ENCODE data around the gene MAGI1.

Gene MAGI1

DNA sequence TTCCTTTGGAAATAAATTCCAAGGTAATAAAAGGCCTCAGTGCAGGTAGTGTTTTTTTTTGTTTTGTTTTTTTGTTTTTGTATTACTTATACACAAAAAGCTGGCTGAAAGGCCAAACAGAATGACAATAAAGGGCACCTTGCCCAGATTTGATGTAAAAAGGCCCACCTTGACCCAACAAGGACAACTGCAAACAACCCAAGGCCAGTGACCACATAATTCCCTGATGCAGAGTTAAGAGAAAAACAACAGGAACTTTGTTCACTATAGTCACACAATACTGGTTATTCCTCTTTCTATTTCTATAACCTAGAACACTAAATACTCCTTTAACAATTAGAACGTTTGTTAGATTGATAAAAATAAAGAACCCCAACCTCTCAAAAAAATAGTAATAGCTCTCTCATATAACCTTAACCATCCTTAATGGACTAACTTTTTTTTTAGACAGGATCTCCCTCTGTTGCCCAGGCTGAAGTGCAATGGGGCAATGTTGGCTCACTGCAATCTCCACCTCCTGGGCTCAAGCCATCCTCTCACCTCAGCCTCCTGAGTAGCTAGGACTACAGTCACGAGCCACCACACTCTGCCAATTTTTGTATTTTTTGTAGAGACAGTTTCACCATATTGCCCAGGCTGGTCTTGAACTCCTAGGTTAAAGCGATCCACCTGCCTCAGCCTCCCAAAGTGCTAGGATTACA, 113.3 kb downstream of the MAGI1 start:
- TF ChIP-seq, protein P1, sequence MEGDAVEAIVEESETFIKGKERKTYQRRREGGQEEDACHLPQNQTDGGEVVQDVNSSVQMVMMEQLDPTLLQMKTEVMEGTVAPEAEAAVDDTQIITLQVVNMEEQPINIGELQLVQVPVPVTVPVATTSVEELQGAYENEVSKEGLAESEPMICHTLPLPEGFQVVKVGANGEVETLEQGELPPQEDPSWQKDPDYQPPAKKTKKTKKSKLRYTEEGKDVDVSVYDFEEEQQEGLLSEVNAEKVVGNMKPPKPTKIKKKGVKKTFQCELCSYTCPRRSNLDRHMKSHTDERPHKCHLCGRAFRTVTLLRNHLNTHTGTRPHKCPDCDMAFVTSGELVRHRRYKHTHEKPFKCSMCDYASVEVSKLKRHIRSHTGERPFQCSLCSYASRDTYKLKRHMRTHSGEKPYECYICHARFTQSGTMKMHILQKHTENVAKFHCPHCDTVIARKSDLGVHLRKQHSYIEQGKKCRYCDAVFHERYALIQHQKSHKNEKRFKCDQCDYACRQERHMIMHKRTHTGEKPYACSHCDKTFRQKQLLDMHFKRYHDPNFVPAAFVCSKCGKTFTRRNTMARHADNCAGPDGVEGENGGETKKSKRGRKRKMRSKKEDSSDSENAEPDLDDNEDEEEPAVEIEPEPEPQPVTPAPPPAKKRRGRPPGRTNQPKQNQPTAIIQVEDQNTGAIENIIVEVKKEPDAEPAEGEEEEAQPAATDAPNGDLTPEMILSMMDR (conservative IDR thresholded peaks at IDR 0.05; ENCODE audit: low read depth, low read length) = no peak
- DNase-seq (ENCODE audit: low read depth) = no peak
- no peak overlapping the region for H3K4me3 ChIP-seq (ENCODE audit: low read length)

DNA sequence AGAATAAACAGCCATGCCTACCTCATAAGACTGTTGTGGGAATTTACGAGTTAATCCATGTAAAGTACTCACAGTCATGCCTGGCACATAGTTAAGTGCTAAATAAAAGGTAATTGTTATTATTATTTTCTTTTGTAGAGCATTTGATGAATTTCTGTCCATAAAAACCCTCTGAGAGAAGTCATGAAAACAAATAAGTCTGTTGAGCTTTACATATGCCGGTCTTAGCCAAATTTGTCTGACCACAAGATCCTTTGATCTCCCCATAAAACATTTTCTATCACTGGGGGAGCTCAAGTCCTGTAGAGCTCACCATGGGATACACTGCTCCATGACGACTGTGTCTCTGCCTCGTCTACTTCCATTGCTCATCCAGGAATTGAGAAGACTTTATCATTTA, 114.0 kb downstream of the MAGI1 start:
- DNase-seq (ENCODE audit: low read depth) = no peak
- TF ChIP-seq, protein P1 (conservative IDR thresholded peaks at IDR 0.05; ENCODE audit: low read depth, low read length) = no peak
- H3K4me3 ChIP-seq (ENCODE audit: low read length) = no peak overlapping the region

DNA sequence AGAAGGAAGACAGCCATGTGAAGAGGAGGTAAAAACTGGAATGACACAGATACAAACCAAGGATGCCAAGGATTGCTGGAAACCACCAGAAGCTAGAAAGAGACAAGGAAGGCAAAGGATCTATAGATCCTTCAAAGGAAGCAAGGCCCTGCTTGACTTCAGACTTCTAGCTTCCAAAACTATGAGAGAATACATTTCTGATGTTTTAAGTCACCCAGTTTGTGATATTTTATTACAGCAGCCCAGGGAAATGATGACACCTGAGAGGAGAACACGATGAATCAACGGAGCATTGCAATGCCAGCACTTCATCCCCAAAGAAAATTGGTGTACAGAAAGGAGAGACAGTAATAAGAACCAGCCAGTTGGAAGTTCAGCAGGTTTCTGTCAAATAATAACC, 116.3 kb downstream of the MAGI1 start:
- TF ChIP-seq, protein P1 (conservative IDR thresholded peaks at IDR 0.05; ENCODE audit: low read depth, low read length) = no peak
- no peak overlapping the region for H3K4me3 ChIP-seq (ENCODE audit: low read length)

DNA sequence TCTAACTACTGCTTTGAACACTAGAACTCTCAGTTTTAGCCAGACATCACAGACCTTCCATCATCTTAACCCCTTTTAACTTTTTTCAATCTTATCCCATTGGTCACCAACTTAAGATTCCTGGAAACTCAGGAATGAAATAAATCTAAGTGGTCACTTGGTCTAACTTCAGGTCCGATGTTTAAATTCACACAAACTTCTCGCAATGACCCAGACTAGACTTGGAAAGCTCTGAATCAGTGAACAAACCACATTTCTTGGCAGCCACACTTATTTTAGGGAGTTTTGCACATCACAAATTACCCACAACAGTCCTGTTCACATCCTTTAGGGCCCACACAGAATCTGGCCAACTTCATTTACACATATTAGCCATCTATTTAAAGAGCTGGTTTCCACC, 118.9 kb downstream of the MAGI1 start:
- no peak for DNase-seq (ENCODE audit: low read depth)
- TF ChIP-seq, protein P1 (conservative IDR thresholded peaks at IDR 0.05; ENCODE audit: low read depth, low read length) = no peak
- H3K4me3 ChIP-seq (ENCODE audit: low read length) = no peak overlapping the region

More for the DNA sequence above, 116.3 kb downstream of the MAGI1 start:
- DNase-seq (ENCODE audit: low read depth) = no peak

DNA sequence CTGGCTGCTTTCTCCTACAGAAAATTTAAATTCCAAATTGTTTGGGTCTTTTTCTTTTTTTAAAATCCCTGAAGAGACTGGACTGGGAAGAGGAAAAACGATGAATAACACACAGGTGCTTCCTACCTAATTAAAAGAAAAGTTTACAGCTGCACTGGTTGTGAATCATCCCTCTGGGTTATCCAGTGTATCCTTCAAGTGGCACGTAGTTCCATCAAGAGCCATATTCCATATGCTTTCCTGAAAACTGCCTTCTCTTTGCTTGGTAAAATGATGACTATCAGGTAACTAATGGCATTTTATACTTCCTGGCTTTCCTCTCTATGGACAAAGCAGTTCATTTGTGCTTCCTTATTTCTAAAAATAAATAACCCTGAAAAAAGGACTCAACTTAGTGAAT, 123.2 kb downstream of the MAGI1 start:
- DNase-seq (ENCODE audit: low read depth) = no peak
- TF ChIP-seq, protein P1 (conservative IDR thresholded peaks at IDR 0.05; ENCODE audit: low read depth, low read length) = no peak
- no peak overlapping the region for H3K4me3 ChIP-seq (ENCODE audit: low read length)

DNA sequence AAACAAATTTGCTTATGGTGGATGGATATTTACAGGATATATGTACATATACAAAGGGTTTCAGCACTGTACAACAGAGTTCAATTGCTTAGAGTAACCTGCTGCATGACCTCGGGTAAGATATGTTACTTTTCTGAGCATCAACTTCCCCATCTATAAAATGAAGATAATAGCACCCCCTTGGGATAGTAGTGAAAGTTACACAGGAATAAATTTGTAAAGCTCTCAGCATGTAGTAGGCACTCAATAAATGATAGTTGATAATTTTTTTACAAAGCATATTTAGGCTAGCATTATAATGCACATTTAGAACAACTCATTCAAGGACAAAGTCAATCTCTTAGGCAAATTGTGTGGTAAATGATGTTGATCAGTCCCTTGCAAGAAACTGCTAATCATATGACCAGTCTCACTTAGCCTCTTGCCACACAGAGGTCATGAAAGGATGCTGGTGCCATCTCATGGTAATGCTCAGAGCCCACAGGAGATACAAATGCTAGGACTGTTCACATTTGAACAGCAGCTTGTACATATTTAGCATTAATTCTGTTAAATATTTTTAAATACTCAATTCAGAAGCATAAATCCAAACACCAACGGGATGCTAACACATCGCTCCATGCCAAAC, 123.9 kb downstream of the MAGI1 start:
- TF ChIP-seq, protein P1 (conservative IDR thresholded peaks at IDR 0.05; ENCODE audit: low read depth, low read length) = peak; percentile 8
- H3K4me3 ChIP-seq (ENCODE audit: low read length) = no peak overlapping the region
- DNase-seq (ENCODE audit: low read depth) = no peak
